GM21526 (cell line): ENCODE data around the gene CLDN5.

Source experiments
- ATAC-seq: cut with Tn5 transposase; IDR thresholded peaks from one replicate; pipeline ENCODE4 v1.9.1; 2021; ENCODE audit warnings: moderate library complexity; ENCODE audit not compliant: unreplicated experiment, low FRiP score

Gene CLDN5

GRCh38 chr22:19488884-19489843 lies 35.0 kb downstream of the CLDN5 start:
- ATAC-seq = no peak

GRCh38 chr22:19488285-19488684 lies 35.9 kb downstream of the CLDN5 start:
- no peak for ATAC-seq

GRCh38 chr22:19483481-19484244 lies 40.5 kb downstream of the CLDN5 start:
- no peak for ATAC-seq

GRCh38 chr22:19482297-19482696 lies 41.9 kb downstream of the CLDN5 start:
- no peak for ATAC-seq

GRCh38 chr22:19480789-19481188 lies 43.4 kb downstream of the CLDN5 start:
- no peak for ATAC-seq

- no peak for ATAC-seq
These were observed 44.0 kb downstream of the CLDN5 start for GRCh38 chr22:19480173-19480568.

GRCh38 chr22:19479355-19480172 lies 44.6 kb downstream of the CLDN5 start, which contains the start of gene CDC45:
TSS of gene CDC45 (plus strand) at chr22:19479920. CDS start at chr22:19479969, 49 bp downstream.
- ATAC-seq = peak; percentile 74

GRCh38 chr22:19478901-19479354 lies 45.3 kb downstream of the CLDN5 start, which contains the start of gene UFD1:
TSS of gene UFD1 (minus strand) at chr22:19479193. CDS start at chr22:19479085, 108 bp downstream.
- peak; percentile 47 for ATAC-seq

GRCh38 chr22:19478045-19478900 lies 45.9 kb downstream of the CLDN5 start:
- ATAC-seq = no peak

- no peak for ATAC-seq
These were observed 46.7 kb downstream of the CLDN5 start for GRCh38 chr22:19477321-19478044.

- no peak for ATAC-seq
These were observed 48.2 kb downstream of the CLDN5 start for GRCh38 chr22:19476023-19476422.

GRCh38 chr22:19473578-19473977 lies 50.6 kb downstream of the CLDN5 start:
- ATAC-seq = no peak
